H1 (cell line): ENCODE data around the gene GARS1. TPM values are rescaled to one million over a fixed set of nuclear protein-coding genes. Genes with fewer than 3 reads are reported as not detected.

Experiments used
- CTCF ChIA-PET: fragments of 300-600 bp; sonication (Branson Sonifier 250); formaldehyde crosslinking; loops from one replicate; lab custom pipeline; 2021; ENCODE audit not compliant: partially characterized antibody; lab: Charles Lee
- POLR2A ChIA-PET: fragments of 300-600 bp; sonication (Branson Sonifier 250); formaldehyde crosslinking; loops from one replicate; lab custom pipeline; 2021; ENCODE audit warnings: inconsistent platforms; ENCODE audit not compliant: partially characterized antibody; lab: Charles Lee
- DNase-seq, 2 experiments: peaks; one replicate each; pipeline versions ENCODE4 v3.0.0 to v3.0.0-alpha.2; 2010 to 2022; ENCODE audit warnings: low spot score in 2 of 2, low read depth in 1 of 2, mixed read lengths in 1 of 2
- FAIRE-seq: peaks from 2 replicates; lab custom pipeline; 2011; peaks lifted over from hg19 to GRCh38; lab: Jason Lieb, UNC
- H2AFZ ChIP-seq: 2 replicates; pipeline ENCODE4 v1.8.1; 2012; ENCODE audit warnings: low read length, inconsistent platforms
- H2AK5ac ChIP-seq: 2 replicates; pipeline ENCODE4 v1.6.1; 2013; ENCODE audit warnings: low read depth, low read length
- H2BK120ac ChIP-seq: replicated peaks from 2 replicates; pipeline ENCODE3; 2013; ENCODE audit warnings: low read depth, low read length, inconsistent platforms
- H2BK12ac ChIP-seq: 2 replicates; pipeline ENCODE4 v1.6.1; 2013; ENCODE audit warnings: low read depth, low read length
- H2BK15ac ChIP-seq: 2 replicates; pipeline ENCODE4 v1.6.1; 2013; ENCODE audit warnings: low read length
- H2BK20ac ChIP-seq: 2 replicates; pipeline ENCODE4 v1.6.1; 2013; ENCODE audit warnings: low read length
- H2BK5ac ChIP-seq: 2 replicates; pipeline ENCODE4 v1.6.1; 2013; ENCODE audit warnings: low read depth, low read length
- H3K14ac ChIP-seq: 2 replicates; pipeline ENCODE4 v1.6.1; 2013; ENCODE audit warnings: inconsistent platforms; ENCODE audit not compliant: insufficient read length
- H3K18ac ChIP-seq: 2 replicates; pipeline ENCODE4 v1.6.1; 2013; ENCODE audit warnings: low read length; ENCODE audit errors: extremely low read depth
- H3K23ac ChIP-seq: 2 replicates; pipeline ENCODE4 v1.6.1; 2013; ENCODE audit warnings: inconsistent platforms; ENCODE audit not compliant: insufficient read length
- H3K23me2 ChIP-seq: 2 replicates; pipeline ENCODE4 v1.6.1; 2013; ENCODE audit warnings: low read depth, low read length
- H3K27ac ChIP-seq: 2 replicates; pipeline ENCODE4 v1.6.1; 2011; ENCODE audit warnings: low read depth, low read length, inconsistent platforms
- H3K27me3 ChIP-seq, 4 experiments: replicated peaks in 1 of 4; 1 replicate in 1 of 4; 2 replicates in 3 of 4; pipeline versions ENCODE4 v1.6.1 to v1.8.1; 2011 to 2013; ENCODE audit warnings: low read length in 3 of 4, mild to moderate bottlenecking in 3 of 4, inconsistent platforms in 2 of 4, mixed read lengths in 2 of 4, moderate library complexity in 1 of 4; ENCODE audit not compliant: control insufficient read depth in 3 of 4, insufficient read depth in 3 of 4; ENCODE audit errors: extremely low read depth in 1 of 4
- H3K36me3 ChIP-seq, 4 experiments: 2 replicates each; pipeline versions ENCODE4 v1.6.1 to v1.8.1; 2011 to 2013; ENCODE audit warnings: mild to moderate bottlenecking in 4 of 4, low read length in 3 of 4, moderate library complexity in 2 of 4, control low read depth in 1 of 4, inconsistent platforms in 1 of 4; ENCODE audit not compliant: insufficient read depth in 4 of 4, control insufficient read depth in 2 of 4
- H3K4ac ChIP-seq: replicated peaks from 2 replicates; pipeline ENCODE3; 2013; ENCODE audit warnings: low read length, low read depth, mixed read lengths, inconsistent platforms; ENCODE audit not compliant: insufficient read length
- H3K4me1 ChIP-seq, 4 experiments: replicated peaks in 1 of 4; 1 replicate in 1 of 4; 2 replicates in 3 of 4; pipeline versions ENCODE4 v1.6.1 to v1.8.1; 2011 to 2013; ENCODE audit warnings: low read length in 3 of 4, inconsistent platforms in 2 of 4, mixed read lengths in 1 of 4; ENCODE audit not compliant: insufficient read depth in 4 of 4, control insufficient read depth in 3 of 4
- H3K4me2 ChIP-seq, 2 experiments: 2 replicates each; pipeline versions ENCODE4 v1.6.1 to v1.8.1; 2011 to 2013; ENCODE audit warnings: low read depth in 2 of 2, low read length in 2 of 2, control low read depth in 1 of 2, inconsistent platforms in 1 of 2, mild to moderate bottlenecking in 1 of 2; ENCODE audit not compliant: insufficient read depth in 1 of 2
- H3K4me3 ChIP-seq, 4 experiments: fragments of 200-600, 300-600 bp in 1 of 4; sonication (generic), shearing (Covaris generic), sonication (Bioruptor Twin) in 1 of 4; 2 replicates each; pipeline versions ENCODE4 v1.5.1 to v1.8.1; 2011 to 2016; ENCODE audit warnings: low read length in 4 of 4, low read depth in 3 of 4, control low read depth in 2 of 4, inconsistent platforms in 2 of 4, mild to moderate bottlenecking in 2 of 4, mixed read lengths in 1 of 4, moderate library complexity in 1 of 4; ENCODE audit not compliant: insufficient read depth in 2 of 4; ENCODE audit errors: extremely low read depth in 1 of 4
- H3K56ac ChIP-seq: replicated peaks from 2 replicates; pipeline ENCODE3; 2013; ENCODE audit warnings: low read depth, mild to moderate bottlenecking, mixed read lengths, low read length, inconsistent platforms; ENCODE audit not compliant: insufficient read length
- H3K79me1 ChIP-seq: 2 replicates; pipeline ENCODE4 v1.6.1; 2013; ENCODE audit warnings: low read depth, low read length, control low read depth
- H3K79me2 ChIP-seq, 2 experiments: 2 replicates each; pipeline versions ENCODE4 v1.6.1 to v1.8.1; 2012 to 2013; ENCODE audit warnings: low read length in 2 of 2, mild to moderate bottlenecking in 2 of 2, inconsistent platforms in 1 of 2; ENCODE audit not compliant: insufficient read depth in 2 of 2, control insufficient read depth in 1 of 2
- H3K9ac ChIP-seq, 4 experiments: replicated peaks in 1 of 4; 1 replicate in 1 of 4; 2 replicates in 3 of 4; pipeline versions ENCODE4 v1.6.1 to v1.8.1; 2011 to 2013; ENCODE audit warnings: low read depth in 3 of 4, low read length in 3 of 4, control low read depth in 2 of 4, mild to moderate bottlenecking in 2 of 4, moderate library complexity in 2 of 4, inconsistent platforms in 1 of 4; ENCODE audit errors: extremely low read depth in 1 of 4
- H3K9me3 ChIP-seq, 2 experiments: 2 replicates each; pipeline versions ENCODE4 v1.6.1 to v1.8.1; 2012 to 2013; ENCODE audit warnings: mild to moderate bottlenecking in 2 of 2, moderate library complexity in 2 of 2, control low read depth in 1 of 2, inconsistent platforms in 1 of 2, low read depth in 1 of 2, low read length in 1 of 2, mixed read lengths in 1 of 2; ENCODE audit not compliant: insufficient read depth in 2 of 2
- H4K20me1 ChIP-seq, 2 experiments: replicated peaks in 1 of 2; 2 replicates each; pipeline versions ENCODE3 to v1.8.1; 2011 to 2013; ENCODE audit warnings: inconsistent platforms in 2 of 2, low read length in 2 of 2, mild to moderate bottlenecking in 1 of 2; ENCODE audit not compliant: insufficient read depth in 2 of 2, control insufficient read depth in 1 of 2
- H4K5ac ChIP-seq: 2 replicates; pipeline ENCODE4 v1.6.1; 2013; ENCODE audit warnings: low read length, low read depth, mixed read lengths, inconsistent platforms; ENCODE audit not compliant: insufficient read length
- H4K8ac ChIP-seq: 2 replicates; pipeline ENCODE4 v1.8.0; 2013; ENCODE audit warnings: mild to moderate bottlenecking, moderate library complexity, low read length, inconsistent platforms; ENCODE audit not compliant: insufficient read depth; ENCODE audit errors: extremely low read depth
- H4K91ac ChIP-seq: replicated peaks from 2 replicates; pipeline ENCODE3; 2013; ENCODE audit warnings: low read length, mixed read lengths, inconsistent platforms; ENCODE audit not compliant: insufficient read length
- HDAC6 ChIP-seq: IDR thresholded peaks from one replicate; pipeline ENCODE4 v1.7.1; 2012; ENCODE audit warnings: low read depth, mild to moderate bottlenecking, inconsistent platforms, low read length, moderate library complexity
- WGBS, 2 experiments: shearing (Covaris generic) in 1 of 2; methylation state at CpG; one replicate each; pipeline versions ENCODE4 v1.1.6 to v1.1.7; 2013 to 2015; ENCODE audit warnings: low lambda C conversion rate in 2 of 2, mixed read lengths in 2 of 2, inconsistent platforms in 1 of 2, low coverage in 1 of 2, missing lambda C conversion rate in 1 of 2; ENCODE audit not compliant: insufficient replicate concordance in 2 of 2, insufficient coverage in 1 of 2, insufficient read length in 1 of 2; ENCODE audit errors: extremely low coverage in 1 of 2, missing lambda C conversion rate in 1 of 2; 5-methylcytosine and 5-hydroxymethylcytosine counted together
- polyA plus RNA-seq, 7 experiments: library from polyadenylated mRNA; depleted of rRNA in 3 of 7; stranded (reverse) in 5 of 7; unstranded in 2 of 7; fragments of >200 nt in 5 of 7; fragments of 200-250 nt in 2 of 7; gene quantifications; 1 replicate in 5 of 7; 2 replicates in 1 of 7; 4 replicates in 1 of 7; pipeline versions ENCODE4 v1.2.1 to v1.2.3, GENCODE V29; 2011 to 2013; ENCODE audit warnings: missing spikeins in 2 of 7, mixed read lengths in 2 of 7
- total RNA-seq: library from RNA; stranded (reverse); fragmentation: NEBNext Ultra II Directional; extraction: Animal tissue kit (Norgen Biotek cat#: 25700); gene quantifications from 2 replicates; pipeline ENCODE4 v1.2.1, GENCODE V29; 2021

GARS1 gene
- total and polyA plus RNA-seq, 2 of the 8 experiments (the other 6 are each of a cell fraction or from before 2014, with no cell fraction given): 270 to 476 TPM

GRCh38 chr7:30549931-30550493 lies 44.7 kb upstream of the GARS1 start:
- H3K23ac ChIP-seq: no peak overlapping the region
- H3K4me2 ChIP-seq: no peak overlapping the region
- H2BK20ac ChIP-seq: no peak overlapping the region
- TF ChIP-seq HDAC6: no peak
- 82% methylated on average over 7 of the region's 7 CpGs; no CpG with 5 or more reads in 1 of the 2 experiments for WGBS, 2 experiments
- H3K4me1 ChIP-seq: peaks cover 0 to 8% (median 1%) of the 10 kb centered on the region in 4 experiments; a peak in 2 of 7 replicates
- H3K18ac ChIP-seq: no peak overlapping the region
- H4K91ac ChIP-seq: no peak overlapping the region
- no peaks in the 10 kb centered on the region for H3K23me2 ChIP-seq
- ChIA-PET POLR2A (interaction anchor here (1.5 kb wide), 1 partner anchor 14 kb away, joined by 4 read pairs; no protein-coding TSS in a partner anchor), CTCF (interaction anchor here (0.6 to 9.5 kb wide), 14 partner anchors 12 to 383 kb away, joined by 3 to 214 read pairs (median 4); no protein-coding TSS in a partner anchor)
- no peak overlapping the region for H3K4ac ChIP-seq
- no peak for FAIRE-seq
- H3K9me3 ChIP-seq: no peaks in the 10 kb centered on the region
- no peak overlapping the region for H3K14ac ChIP-seq
- H3K4me3 ChIP-seq: no peak overlapping the region
- H3K36me3 ChIP-seq: no peaks in the 10 kb centered on the region
- no peak overlapping the region for H3K9ac ChIP-seq
- H2BK12ac ChIP-seq: no peak overlapping the region
- H3K27ac ChIP-seq: no peak overlapping the region
- H3K27me3 ChIP-seq: no peaks in the 10 kb centered on the region
- no peaks in the 10 kb centered on the region for H3K79me1 ChIP-seq
- H3K56ac ChIP-seq: no peak overlapping the region
- no peak overlapping the region for H2AK5ac ChIP-seq
- H3K79me2 ChIP-seq: no peaks in the 10 kb centered on the region
- H2BK15ac ChIP-seq: no peak overlapping the region
- no peak overlapping the region for H2BK120ac ChIP-seq
- no peak overlapping the region for H2BK5ac ChIP-seq
- no peaks in the 10 kb centered on the region for H4K20me1 ChIP-seq
- H4K5ac ChIP-seq: no peak overlapping the region
- no peak overlapping the region for H4K8ac ChIP-seq
- DNase-seq: no peak
- H2AFZ ChIP-seq: no peak overlapping the region
